GM19372 (cell line): Measurements from ENCODE around the gene RFTN2.
"Not testable (repeated sequence)": the region's sequence is repeated elsewhere in the genome, so short reads cannot be mapped to it uniquely, and the experiment has no call there.

ENCODE experiments used
- ATAC-seq: cut with Tn5 transposase; IDR thresholded peaks from one replicate; pipeline ENCODE4 v1.9.1; 2021; ENCODE audit warnings: mild to moderate bottlenecking, low read depth, moderate library complexity; ENCODE audit not compliant: unreplicated experiment

The RFTN2 gene, protein sequence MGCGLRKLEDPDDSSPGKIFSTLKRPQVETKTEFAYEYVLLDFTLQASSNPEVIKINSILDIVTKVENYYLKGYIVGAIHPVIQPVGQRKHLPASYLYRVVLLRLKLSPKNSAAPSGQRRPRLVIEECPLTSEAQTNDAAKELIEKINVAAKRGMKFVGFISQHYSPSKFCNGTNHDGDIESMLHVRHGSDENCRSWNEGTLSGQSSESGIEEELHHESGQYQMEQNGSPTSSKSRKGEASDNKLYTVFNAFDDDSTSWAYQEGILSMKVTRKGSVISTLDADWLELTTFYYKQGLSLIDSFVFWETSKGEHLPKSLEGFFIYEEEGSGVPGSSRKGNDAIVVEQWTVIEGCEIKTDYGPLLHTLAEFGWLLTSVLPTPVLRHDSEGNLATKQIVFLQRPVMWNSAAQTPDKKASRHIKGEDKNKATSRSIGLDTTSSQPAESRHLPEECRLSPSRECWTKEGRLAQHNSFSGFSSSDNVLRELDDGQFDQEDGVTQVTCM

DNA sequence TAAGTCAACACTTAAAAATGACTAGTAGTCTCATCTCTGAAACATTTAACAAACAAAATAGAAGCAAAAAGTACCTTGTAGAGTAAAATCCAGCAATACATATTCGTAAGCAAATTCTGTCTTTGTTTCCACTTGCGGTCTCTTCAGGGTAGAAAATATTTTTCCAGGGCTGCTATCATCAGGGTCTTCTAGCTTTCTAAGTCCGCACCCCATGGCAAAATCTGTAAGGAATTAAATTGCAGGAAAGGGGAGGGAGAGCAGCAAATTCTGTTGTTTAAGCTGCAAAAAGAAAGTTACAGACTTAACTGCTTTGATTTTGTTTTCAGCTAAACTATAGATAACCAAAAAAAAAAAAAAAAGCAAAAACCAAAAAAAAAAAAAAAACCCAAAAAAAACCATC is at the start of gene RFTN2:
Gene RFTN2 (minus strand): TSS at position 342 of the 400 bp plus-strand sequence. CDS start 129 bp downstream, at position 213.
- no peak for ATAC-seq

DNA sequence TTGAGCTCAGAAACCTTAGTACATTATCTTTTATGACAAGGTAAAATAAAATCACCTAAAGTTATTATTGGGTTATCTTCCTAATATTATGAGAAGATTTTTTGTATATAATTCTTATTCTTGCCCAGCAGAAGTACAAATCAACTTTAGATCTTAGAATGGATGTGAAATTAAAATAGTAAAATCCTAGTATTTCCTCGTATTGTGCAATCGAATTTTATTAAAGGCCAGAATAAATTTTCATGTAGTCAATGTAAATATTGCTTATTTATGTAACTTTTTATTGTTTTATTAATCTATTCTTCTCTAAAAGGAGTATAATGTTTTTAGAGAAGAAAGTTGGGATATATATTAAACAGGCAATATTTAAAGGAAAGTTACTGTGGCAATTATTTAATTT is 42.5 kb upstream of the RFTN2 start:
- ATAC-seq = no peak

- no peak for ATAC-seq
These were observed 37.9 kb upstream of the RFTN2 start for GRCh38 chr2:197713271-197713670.

DNA sequence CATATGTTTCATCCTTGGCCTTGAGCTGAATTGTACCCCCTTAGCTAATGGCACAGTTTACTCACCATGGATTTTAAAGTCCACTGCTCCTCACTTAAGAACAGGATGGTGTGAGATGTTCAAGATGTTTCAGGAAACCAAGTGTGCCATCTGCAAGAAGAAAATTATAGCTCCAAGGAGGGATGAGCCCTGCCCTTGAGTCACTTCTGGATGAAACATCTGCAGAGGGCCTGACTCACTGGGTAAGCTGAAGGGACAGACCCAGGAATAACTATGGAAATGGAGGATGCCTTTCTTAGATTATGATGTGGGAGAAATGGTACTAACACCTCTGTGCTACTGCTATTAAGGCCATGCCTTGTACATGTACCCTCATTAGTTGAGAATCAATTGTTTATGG is 36.2 kb upstream of the RFTN2 start:
- ATAC-seq = no peak

DNA sequence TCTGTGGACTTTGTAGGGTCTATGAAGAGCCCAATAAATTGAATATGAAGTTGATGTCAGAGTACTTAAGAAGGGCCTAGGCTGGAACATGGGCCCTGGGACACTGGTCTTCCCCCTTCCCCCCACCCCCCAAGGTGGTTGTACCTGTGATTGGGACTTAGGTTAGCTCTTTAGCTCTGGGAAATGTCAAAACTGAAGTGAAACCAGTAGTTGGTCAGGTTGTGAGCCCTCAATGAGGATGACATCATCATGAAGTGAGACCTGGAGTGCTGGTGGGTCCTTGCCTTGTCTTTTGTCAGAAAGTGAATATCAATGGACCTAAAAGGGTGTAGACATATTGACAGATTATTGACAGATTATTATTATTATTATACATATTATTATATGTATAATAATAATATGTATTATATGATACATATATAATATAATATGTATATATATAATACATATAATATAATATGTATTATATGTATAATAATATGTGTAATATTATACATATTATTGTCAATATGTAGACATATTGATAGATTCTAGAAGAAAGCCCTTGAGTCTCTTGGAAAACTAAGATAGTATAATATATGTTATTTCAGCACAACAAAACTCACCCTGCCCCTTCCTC is 35.1 kb upstream of the RFTN2 start:
- peak; percentile 65 for ATAC-seq

- ATAC-seq = not testable (repeated sequence)
These were observed 33.8 kb upstream of the RFTN2 start for GRCh38 chr2:197709140-197709539.

GRCh38 chr2:197708331-197708730 is 32.9 kb upstream of the RFTN2 start:
- ATAC-seq = no peak

DNA sequence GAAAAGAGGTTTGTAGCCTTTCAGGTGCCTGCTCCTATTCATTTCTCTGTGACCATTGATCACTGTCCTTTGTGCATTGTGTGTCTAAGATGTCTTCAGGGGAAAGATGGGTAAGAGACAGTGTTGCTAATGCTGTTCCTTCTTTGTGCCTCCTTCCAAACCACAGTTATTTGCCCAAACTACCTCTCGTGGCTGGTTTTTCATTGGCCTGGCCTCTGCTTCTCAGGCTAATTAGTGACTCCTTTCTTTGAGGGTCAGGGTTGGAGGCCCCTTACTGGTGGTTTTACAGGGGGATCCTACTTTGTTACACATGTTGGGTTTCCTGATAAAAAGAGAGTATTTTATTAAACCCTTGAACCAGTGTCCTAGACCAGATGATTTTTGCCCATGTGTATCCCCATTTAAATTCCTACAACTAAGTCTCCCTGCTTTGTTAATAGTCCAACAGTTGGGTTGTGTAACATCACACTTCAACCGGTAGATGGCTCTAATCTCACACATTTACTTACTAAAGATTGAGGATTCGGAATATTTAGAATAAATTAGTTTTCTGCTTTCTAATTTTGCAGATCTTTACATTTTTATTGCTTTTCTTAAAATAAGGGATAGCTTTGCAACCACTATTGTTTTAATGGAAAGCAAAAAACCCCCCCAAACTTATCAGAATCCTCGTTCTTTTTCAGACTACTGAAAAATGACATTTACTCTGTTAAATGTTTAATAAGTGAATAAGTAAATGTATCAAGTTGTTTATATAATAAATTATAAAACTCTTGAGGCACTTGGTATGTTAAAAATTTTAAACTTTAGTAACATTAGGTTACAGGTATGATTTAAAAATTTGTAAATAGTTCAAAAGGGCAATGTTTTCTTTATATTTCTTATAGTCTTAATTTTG is 32.2 kb upstream of the RFTN2 start:
- ATAC-seq = no peak

DNA sequence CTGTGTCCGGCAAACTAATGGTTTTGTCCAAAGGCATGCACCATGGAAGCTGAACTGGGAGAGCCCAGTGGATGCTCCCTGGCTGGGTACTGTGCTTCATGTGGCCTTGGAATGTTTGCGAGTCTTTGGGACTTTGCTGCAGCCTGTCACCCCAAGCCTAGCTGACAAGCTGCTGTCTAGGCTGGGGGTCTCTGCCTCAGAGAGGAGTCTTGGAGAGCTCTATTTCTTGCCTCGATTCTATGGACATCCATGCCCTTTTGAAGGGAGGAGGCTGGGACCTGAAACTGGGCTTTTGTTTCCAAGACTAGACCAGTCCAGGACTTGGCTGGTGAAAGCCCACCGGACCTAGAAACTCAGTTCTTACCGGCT is 31.4 kb upstream of the RFTN2 start:
- no peak for ATAC-seq

GRCh38 chr2:197705912-197706838 is 30.8 kb upstream of the RFTN2 start:
- ATAC-seq = no peak

DNA sequence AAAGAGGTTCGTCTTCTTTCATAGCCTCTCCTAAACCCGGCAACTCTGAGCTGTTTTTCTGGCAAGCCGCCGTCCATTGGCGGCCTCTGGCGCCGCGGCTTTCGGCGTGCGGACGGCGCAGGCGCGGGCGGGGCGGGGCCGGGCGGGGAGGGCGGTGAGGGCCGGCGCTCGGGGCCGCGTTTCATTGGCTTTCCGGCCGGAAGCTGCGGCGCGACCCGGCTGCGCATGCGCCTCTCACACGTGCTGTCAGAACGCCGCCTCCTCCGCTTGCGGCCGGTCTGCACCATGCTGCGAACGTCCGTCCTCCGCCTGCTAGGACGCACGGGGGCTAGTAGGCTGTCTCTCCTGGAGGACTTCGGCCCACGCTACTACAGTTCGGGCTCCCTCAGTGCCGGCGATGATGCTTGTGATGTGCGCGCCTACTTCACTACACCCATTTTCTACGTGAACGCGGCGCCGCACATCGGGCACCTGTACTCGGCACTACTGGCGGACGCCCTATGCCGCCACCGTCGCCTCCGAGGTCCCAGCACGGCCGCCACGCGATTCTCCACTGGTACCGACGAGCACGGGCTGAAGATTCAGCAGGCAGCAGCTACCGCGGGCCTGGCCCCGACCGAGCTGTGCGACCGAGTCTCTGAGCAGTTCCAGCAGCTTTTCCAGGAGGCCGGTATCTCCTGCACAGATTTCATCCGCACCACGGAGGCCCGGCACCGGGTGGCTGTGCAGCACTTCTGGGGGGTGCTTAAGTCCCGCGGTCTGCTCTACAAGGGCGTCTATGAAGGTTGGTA is 29.9 kb upstream of the RFTN2 start, which contains the start of gene MARS2:
Gene MARS2 (plus strand): TSS at position 249 of the 791 bp plus-strand sequence. CDS start 37 bp downstream, at position 286.
- peak; percentile 81 for ATAC-seq

DNA sequence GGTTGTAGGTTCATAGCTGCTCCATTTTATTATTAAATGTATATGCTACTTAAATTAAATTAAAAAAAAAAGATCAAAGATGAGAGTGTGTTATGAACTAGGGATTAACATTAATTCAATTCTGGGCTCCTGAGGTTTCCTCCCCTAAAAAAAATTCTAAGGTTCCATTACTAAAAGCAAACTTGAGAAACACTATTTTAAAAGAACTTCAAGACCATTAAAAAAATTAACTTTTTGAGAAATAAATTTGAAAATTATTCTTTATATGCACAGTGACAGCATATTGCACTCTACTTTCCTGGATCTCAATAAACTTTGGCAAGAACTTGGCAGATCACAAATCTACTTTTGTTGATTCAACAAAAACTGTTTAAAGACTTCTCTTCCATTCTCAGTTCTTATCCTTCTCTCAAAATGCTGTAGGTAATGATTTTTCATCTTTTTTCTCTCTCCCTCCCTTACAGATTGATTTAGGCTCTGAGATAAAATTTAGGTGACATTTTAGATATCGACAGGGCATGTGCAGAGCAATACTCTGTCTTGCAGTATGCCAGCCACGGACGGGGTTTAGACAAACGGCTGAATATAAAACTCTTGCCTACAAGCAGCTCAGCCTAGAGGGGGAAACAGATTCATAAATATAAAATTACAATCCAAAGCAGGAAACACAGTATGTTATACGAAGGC is 29.2 kb upstream of the RFTN2 start:
- ATAC-seq = peak; percentile 30

- ATAC-seq = no peak
These were observed 25.6 kb upstream of the RFTN2 start for GRCh38 chr2:197700960-197701359.

DNA sequence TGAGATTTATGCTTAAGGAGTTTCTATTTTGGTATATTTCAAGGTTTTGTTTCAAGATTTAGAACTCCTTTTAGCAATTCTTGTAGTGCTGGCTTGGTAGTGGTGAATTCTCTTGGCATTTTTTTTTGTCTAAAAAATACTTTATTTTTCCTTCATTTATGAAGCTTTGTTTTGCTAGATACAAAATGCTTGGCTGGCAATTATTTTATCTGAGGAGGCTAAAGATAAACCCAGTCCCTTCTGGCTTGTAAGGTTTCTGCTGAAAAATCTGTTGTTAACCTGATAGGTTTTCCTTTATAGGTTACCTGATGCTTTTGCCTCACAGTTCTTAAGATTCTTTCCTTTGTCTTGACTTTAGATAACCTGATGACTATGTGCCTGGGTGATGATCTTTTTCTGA is 24.3 kb upstream of the RFTN2 start:
- not testable (repeated sequence) for ATAC-seq

GRCh38 chr2:197696571-197696970 is 21.2 kb upstream of the RFTN2 start:
- ATAC-seq = not testable (repeated sequence)

- not testable (repeated sequence) for ATAC-seq
These were observed 20.6 kb upstream of the RFTN2 start for GRCh38 chr2:197695971-197696370.

- not testable (repeated sequence) for ATAC-seq
These were observed 19.8 kb upstream of the RFTN2 start for GRCh38 chr2:197695206-197695605.

- ATAC-seq = no peak
These were observed 2.1 kb upstream of the RFTN2 start for GRCh38 chr2:197677483-197677882.
